ENCODE measurements around the gene TRAF7.

TRAF7 gene

DNA sequence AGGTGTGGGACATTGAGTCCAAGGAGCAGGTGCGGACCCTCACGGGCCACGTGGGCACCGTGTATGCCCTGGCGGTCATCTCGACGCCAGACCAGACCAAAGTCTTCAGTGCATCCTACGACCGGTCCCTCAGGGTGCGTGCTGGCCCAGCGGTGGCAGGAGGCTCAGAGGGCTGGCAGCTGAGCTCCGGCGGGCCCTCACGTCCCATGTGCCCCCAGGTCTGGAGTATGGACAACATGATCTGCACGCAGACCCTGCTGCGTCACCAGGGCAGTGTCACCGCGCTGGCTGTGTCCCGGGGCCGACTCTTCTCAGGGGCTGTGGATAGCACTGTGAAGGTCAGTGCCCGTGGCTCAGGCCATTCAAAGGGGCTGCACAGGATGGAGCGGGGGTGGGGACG lies 20.5 kb downstream of the TRAF7 start:
- Histone ChIP-seq H3K27ac (ENCODE audit: low read length) (no peak overlapping the region), H3K79me2 (ENCODE audit: low read length) (no peaks in the 10 kb centered on the region), H3K9me3 (ENCODE audit: insufficient read depth, low read length) (no peaks in the 10 kb centered on the region), H3K9ac (ENCODE audit: low read length) (no peak overlapping the region), H4K20me1 (ENCODE audit: insufficient read depth, low read length) (no peaks in the 10 kb centered on the region), H3K27me3 (ENCODE audit: low read depth, low read length) (no peaks in the 10 kb centered on the region), H3K4me3 (ENCODE audit: low read length) (no peak overlapping the region), H3K4me1 (ENCODE audit: low read length) (no peaks in the 10 kb centered on the region), H3K4me2 (ENCODE audit: low read length) (no peak overlapping the region), H3K36me3 (replicated peaks; ENCODE audit: low read depth, low read length) (peaks cover 17% of the 10 kb centered on the region), H2AFZ (ENCODE audit: low read depth, low read length) (no peak overlapping the region)
- TF ChIP-seq EZH2phosphoT487 (IDR thresholded peaks at IDR 0.05; ENCODE audit: low read depth), result no peak

DNA sequence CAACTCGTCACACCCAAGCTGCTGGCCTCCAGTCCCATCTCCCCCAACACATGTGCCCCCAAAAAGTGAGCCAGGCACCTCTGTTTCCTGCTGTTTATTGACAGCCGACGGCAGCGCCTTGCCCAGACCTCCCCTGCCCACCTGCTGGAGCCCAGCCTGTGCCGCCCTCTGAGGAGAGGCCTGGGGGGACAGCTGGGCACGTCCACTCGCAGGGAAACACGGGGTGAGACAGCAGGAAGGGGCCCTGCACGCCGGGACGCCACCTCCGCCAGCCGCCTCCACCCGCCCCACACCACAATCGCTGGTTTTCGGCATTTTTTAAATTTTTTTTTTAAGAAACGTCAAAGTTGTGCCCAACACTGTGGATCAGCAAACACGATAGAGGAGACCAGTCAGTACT lies 21.5 kb downstream of the TRAF7 start:
- no peak overlapping the region for H3K27ac ChIP-seq (ENCODE audit: low read length)

GRCh38 chr16:2177561-2177960 lies 22.0 kb downstream of the TRAF7 start:
- Histone ChIP-seq H4K20me1 (ENCODE audit: insufficient read depth, low read length) (no peaks in the 10 kb centered on the region), H3K27me3 (ENCODE audit: low read depth, low read length) (no peaks in the 10 kb centered on the region), H3K27ac (ENCODE audit: low read length) (no peak overlapping the region), H3K4me3 (ENCODE audit: low read length) (no peak overlapping the region), H3K36me3 (replicated peaks; ENCODE audit: low read depth, low read length) (peaks cover 17% of the 10 kb centered on the region), H3K4me2 (ENCODE audit: low read length) (no peak overlapping the region), H3K79me2 (ENCODE audit: low read length) (no peaks in the 10 kb centered on the region), H3K9ac (ENCODE audit: low read length) (no peak overlapping the region), H3K4me1 (ENCODE audit: low read length) (no peaks in the 10 kb centered on the region), H2AFZ (ENCODE audit: low read depth, low read length) (no peak overlapping the region), H3K9me3 (ENCODE audit: insufficient read depth, low read length) (no peaks in the 10 kb centered on the region)
- no peak for TF ChIP-seq EZH2phosphoT487 (IDR thresholded peaks at IDR 0.05; ENCODE audit: low read depth)
- TF ChIP-seq CTCF (IDR thresholded peaks at IDR 0.05; ENCODE audit: low read depth, low read length), result no peak

More for the DNA sequence above, 21.5 kb downstream of the TRAF7 start:
- TF ChIP-seq EZH2phosphoT487 (IDR thresholded peaks at IDR 0.05; ENCODE audit: low read depth), result no peak
- no peaks in the 10 kb centered on the region for H3K27me3 ChIP-seq (ENCODE audit: low read depth, low read length)
- H3K4me1 ChIP-seq (ENCODE audit: low read length), result no peaks in the 10 kb centered on the region
- no peaks in the 10 kb centered on the region for H3K9me3 ChIP-seq (ENCODE audit: insufficient read depth, low read length)
- H2AFZ ChIP-seq (ENCODE audit: low read depth, low read length), result no peak overlapping the region
- no peak overlapping the region for H3K4me3 ChIP-seq (ENCODE audit: low read length)
- H3K36me3 ChIP-seq (replicated peaks; ENCODE audit: low read depth, low read length), result peaks cover 17% of the 10 kb centered on the region
- H3K4me2 ChIP-seq (ENCODE audit: low read length), result no peak overlapping the region
- H3K9ac ChIP-seq (ENCODE audit: low read length), result no peak overlapping the region
- no peaks in the 10 kb centered on the region for H4K20me1 ChIP-seq (ENCODE audit: insufficient read depth, low read length)
- H3K79me2 ChIP-seq (ENCODE audit: low read length), result no peaks in the 10 kb centered on the region

DNA sequence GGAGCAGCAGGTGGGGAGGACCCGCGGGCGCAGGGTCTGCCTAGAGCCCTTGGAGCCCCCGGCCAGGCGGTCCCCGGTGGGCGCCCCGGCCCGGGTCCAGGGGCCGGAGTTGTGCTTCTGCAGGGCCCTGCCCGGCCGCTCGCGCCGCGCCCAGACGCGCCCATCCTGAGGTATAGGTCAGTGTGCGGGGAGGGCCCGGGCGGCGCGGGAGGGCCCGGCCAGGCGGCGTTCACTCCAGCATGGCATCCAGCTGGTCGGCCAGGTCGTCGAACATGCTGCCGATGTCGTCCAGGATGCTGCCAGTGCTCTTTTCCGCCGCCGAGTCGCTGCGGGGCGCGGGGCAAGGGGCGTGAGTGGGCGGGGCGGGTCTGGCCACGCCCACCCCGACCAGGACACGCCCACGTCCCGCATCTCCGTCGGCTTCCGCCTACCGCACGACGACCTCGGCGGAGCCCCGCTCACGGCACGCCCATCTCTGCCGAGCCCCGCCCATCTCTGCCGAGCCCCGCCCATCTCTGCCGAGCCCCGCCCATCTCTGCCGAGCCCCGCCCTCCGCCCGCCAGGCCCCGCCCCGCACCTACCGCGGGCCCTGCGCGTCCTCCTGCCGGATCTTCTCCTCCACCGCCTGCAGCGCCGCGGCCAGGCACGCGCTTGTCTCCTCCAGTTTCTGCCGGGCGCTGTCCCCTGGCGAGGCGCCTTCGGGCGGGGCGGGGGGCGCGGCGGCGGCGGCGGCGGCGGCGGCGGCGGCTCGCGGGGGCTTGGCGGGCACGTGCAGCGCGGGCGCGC lies 22.9 kb downstream of the TRAF7 start:
- TF ChIP-seq CTCF (IDR thresholded peaks at IDR 0.05; ENCODE audit: low read depth, low read length) (no peak), EZH2phosphoT487 (IDR thresholded peaks at IDR 0.05; ENCODE audit: low read depth) (no peak)
- no peak overlapping the region for H2AFZ ChIP-seq (ENCODE audit: low read depth, low read length)
- H3K9ac ChIP-seq (ENCODE audit: low read length), result no peak overlapping the region
- no peaks in the 10 kb centered on the region for H3K9me3 ChIP-seq (ENCODE audit: insufficient read depth, low read length)
- no peaks in the 10 kb centered on the region for H3K4me1 ChIP-seq (ENCODE audit: low read length)
- no peaks in the 10 kb centered on the region for H4K20me1 ChIP-seq (ENCODE audit: insufficient read depth, low read length)
- no peak overlapping the region for H3K4me2 ChIP-seq (ENCODE audit: low read length)
- no peak overlapping the region for H3K27ac ChIP-seq (ENCODE audit: low read length)
- no peaks in the 10 kb centered on the region for H3K79me2 ChIP-seq (ENCODE audit: low read length)
- H3K36me3 ChIP-seq (replicated peaks; ENCODE audit: low read depth, low read length), result peaks cover 17% of the 10 kb centered on the region
- no peak overlapping the region for H3K4me3 ChIP-seq (ENCODE audit: low read length)
- H3K27me3 ChIP-seq (ENCODE audit: low read depth, low read length), result no peaks in the 10 kb centered on the region

DNA sequence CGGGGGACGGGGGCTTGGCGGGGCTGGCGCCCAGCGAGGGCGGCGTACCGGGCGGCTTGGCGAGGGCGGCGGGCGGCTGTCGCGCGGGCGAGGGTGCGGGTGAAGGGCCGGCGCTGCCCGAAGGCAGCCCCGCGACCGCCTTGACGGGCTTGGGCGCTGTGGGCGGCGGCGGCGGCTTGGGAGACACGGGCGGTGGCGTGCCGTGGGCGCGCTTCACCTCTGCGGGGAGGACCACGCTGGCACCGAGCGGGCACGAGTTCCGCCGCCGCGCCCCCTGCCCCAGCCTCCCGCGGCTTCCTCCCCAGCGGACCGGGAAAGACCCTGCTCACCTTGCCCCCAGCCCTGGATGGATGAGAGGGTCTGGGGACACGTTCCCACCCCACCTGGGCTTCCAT lies 23.5 kb downstream of the TRAF7 start:
- no peak overlapping the region for H3K9ac ChIP-seq (ENCODE audit: low read length)
- no peaks in the 10 kb centered on the region for H3K79me2 ChIP-seq (ENCODE audit: low read length)
- no peaks in the 10 kb centered on the region for H4K20me1 ChIP-seq (ENCODE audit: insufficient read depth, low read length)
- H3K4me2 ChIP-seq (ENCODE audit: low read length), result no peak overlapping the region
- H3K36me3 ChIP-seq (replicated peaks; ENCODE audit: low read depth, low read length), result peaks cover 13% of the 10 kb centered on the region
- no peak overlapping the region for H3K4me3 ChIP-seq (ENCODE audit: low read length)
- H3K27me3 ChIP-seq (ENCODE audit: low read depth, low read length), result no peaks in the 10 kb centered on the region
- no peak overlapping the region for H2AFZ ChIP-seq (ENCODE audit: low read depth, low read length)
- H3K4me1 ChIP-seq (ENCODE audit: low read length), result no peaks in the 10 kb centered on the region
- TF ChIP-seq EZH2phosphoT487 (IDR thresholded peaks at IDR 0.05; ENCODE audit: low read depth), result no peak
- no peak overlapping the region for H3K27ac ChIP-seq (ENCODE audit: low read length)
- H3K9me3 ChIP-seq (ENCODE audit: insufficient read depth, low read length), result no peaks in the 10 kb centered on the region

Measured in OCI-LY3 (cell line).